HG03354 (cell line): Measurements from ENCODE around the gene SND1.
A peak's percentile ranks its signal among the peaks of the same experiment; 100 is the strongest.

Experiments used
- ATAC-seq: cut with Tn5 transposase; IDR thresholded peaks from one replicate; pipeline ENCODE4 v1.9.1; 2021; ENCODE audit warnings: mild to moderate bottlenecking; ENCODE audit not compliant: unreplicated experiment, poor library complexity, severe bottlenecking

The SND1 gene

GRCh38 chr7:127995881-127996215, 343.9 kb downstream of the SND1 start:
- ATAC-seq: no peak

- no peak for ATAC-seq
Observed at GRCh38 chr7:127996253-127997071, 344.5 kb downstream of the SND1 start.

GRCh38 chr7:127997226-127997922, 345.4 kb downstream of the SND1 start:
- ATAC-seq: no peak

- no peak for ATAC-seq
Observed at GRCh38 chr7:127998671-127999070, 346.7 kb downstream of the SND1 start.

GRCh38 chr7:128000048-128000447, 348.1 kb downstream of the SND1 start:
- ATAC-seq: no peak

- ATAC-seq: peak; percentile 64
Observed at GRCh38 chr7:128000854-128001265, 348.9 kb downstream of the SND1 start.

- ATAC-seq: peak; percentile 67
Observed at GRCh38 chr7:128003167-128003566, 351.2 kb downstream of the SND1 start.

GRCh38 chr7:128003787-128004186, 351.8 kb downstream of the SND1 start:
- no peak for ATAC-seq

- ATAC-seq: peak; percentile 35
Observed at GRCh38 chr7:128004623-128005022, 352.6 kb downstream of the SND1 start.

GRCh38 chr7:128005117-128005516, 353.1 kb downstream of the SND1 start:
- no peak for ATAC-seq

- no peak for ATAC-seq
Observed at GRCh38 chr7:128005759-128006159, 353.8 kb downstream of the SND1 start.

- no peak for ATAC-seq
Observed at GRCh38 chr7:128006550-128007302, 354.7 kb downstream of the SND1 start.

- no peak for ATAC-seq
Observed at GRCh38 chr7:128007303-128007680, 355.3 kb downstream of the SND1 start.

GRCh38 chr7:128008141-128008540, 356.1 kb downstream of the SND1 start:
- no peak for ATAC-seq

- ATAC-seq: no peak
Observed at GRCh38 chr7:128008744-128009143, 356.8 kb downstream of the SND1 start.

- peak; percentile 46 for ATAC-seq
Observed at GRCh38 chr7:128010391-128011127, 358.6 kb downstream of the SND1 start.

- ATAC-seq: no peak
Observed at GRCh38 chr7:128011131-128011661, 359.2 kb downstream of the SND1 start.

- no peak for ATAC-seq
Observed at GRCh38 chr7:128014811-128015210, 362.8 kb downstream of the SND1 start.

GRCh38 chr7:128017460-128017859, 365.5 kb downstream of the SND1 start:
- ATAC-seq: no peak
